Stimulated activated CD4-positive, alpha-beta T cell treated with anti-CD3 and anti-CD28 coated beads, Interleukin-15, amount 100 ng/mL, for 1 hour (primary cell): ENCODE measurements around the gene ANXA11.

ENCODE experiments used
- DNase-seq, 2 donors: peaks; one replicate each; pipeline ENCODE4 v3.0.0-alpha.2; 2020; ENCODE audit warnings: low read depth in 1 of 2, low spot score in 1 of 2

The ANXA11 gene

GRCh38 chr10:80166581-80167470 lies 38.5 kb downstream of the ANXA11 start:
- no peak for DNase-seq

GRCh38 chr10:80165173-80165572 lies 40.2 kb downstream of the ANXA11 start:
- DNase-seq: no peak

GRCh38 chr10:80164596-80164995 lies 40.7 kb downstream of the ANXA11 start:
- DNase-seq: no peak

GRCh38 chr10:80163741-80164341 lies 41.5 kb downstream of the ANXA11 start:
- DNase-seq: no peak

GRCh38 chr10:80161321-80162083 lies 43.8 kb downstream of the ANXA11 start:
- DNase-seq: no peak

DNA sequence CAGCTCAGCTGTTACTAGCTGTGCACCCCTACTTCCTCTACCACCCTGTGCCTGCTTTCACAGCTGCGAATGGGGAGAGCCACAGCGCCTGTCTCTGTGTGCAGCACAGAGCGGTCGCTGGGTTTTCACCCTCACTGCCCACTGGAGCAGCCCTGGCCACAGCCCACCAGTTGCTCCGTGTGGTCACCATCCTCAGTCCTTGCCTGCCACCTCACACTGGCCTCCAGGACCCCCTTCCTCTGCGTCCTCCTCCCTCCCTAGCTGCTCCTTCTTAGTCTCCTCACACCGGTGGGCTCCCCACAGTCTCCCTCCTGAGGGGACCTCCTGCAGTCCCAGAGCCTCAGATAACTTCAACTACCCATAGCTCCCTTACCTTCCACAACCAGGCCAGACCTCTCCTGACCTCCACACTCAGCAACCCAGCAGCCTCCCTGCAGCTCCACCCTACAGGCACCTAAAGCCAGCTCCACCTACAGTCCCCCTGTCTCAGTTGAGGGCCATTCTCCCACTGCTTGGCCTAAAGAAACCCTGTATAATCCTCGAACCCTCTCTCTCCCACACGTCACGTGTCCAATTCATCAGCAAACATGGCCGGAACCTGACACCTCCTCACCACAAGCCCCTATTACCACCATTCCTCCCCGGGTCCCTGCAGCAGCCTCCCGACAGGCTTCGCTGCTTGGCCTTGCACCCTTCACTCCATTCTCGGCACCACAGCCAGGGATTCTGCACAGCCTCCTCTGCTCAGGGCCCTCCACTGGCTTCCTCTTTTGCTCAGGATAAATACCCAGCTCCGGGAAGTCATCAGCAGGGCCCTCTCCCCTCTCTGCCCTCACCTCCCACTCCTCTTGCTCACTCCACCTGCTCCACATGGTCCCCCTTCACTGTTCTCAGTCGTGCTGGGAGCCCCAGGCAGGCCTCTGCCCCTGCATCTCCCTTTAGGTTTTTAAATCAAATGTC lies 44.7 kb downstream of the ANXA11 start:
- no peak for DNase-seq

DNA sequence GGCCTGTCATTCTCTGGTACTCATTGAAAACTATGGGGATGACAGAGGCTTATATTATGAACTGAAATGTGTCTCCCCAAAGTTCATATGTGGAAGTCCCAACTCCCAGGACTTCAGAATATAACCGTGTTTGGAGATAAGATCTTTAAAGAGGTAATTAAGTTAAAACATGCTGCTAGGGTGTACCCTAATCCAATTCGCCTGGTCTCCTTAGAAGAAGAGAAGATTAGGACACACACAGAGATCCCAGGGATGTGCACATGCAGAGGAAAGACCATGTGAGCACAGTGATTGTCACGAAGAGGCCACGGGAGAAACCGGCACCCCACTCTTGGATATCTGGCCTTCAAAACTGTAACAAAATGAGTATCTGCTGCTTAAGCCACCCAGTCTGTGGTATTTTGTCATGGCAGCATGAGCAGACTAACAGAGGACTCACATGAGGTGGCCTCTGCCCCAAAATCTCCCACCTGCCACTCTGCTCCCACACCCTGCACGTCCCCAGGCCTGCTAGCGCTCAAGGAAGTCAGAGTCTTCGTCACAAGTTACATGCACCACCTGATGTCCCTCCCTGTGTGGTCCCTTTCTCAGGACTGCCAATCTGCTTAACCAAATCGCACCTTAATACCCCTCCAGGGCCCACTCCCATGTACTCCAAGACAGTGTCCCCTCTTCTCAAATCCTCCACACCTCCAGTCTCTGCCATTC lies 46.0 kb downstream of the ANXA11 start:
- DNase-seq: no peak

DNA sequence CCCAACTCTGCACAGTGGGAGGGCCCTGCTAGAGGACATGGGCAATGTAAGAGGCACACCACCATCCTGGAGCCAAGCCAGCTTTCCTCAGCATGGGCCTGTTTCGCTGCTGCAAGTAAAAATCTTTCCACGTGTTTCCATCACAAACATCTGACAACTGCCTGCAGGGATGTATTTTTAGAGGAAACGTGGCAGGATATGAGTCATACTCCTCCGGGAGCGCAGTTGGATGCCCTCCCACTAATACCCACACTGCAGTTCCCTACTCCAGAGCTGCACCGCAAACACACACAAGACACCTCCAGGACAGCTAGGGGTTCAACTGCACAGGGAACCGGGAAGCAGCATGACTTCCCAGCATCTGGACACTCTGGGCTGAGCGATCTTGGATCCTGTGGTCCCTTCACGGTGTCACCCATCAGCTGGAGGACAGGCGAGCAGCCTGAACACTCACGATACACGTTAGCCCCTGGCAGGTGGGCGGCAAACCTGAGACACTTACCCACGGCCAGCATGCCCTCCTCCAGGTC lies 46.7 kb downstream of the ANXA11 start:
- no peak for DNase-seq

GRCh38 chr10:80158126-80158525 lies 47.2 kb downstream of the ANXA11 start:
- no peak for DNase-seq

- DNase-seq: no peak
Observed at GRCh38 chr10:80157561-80157960, 47.8 kb downstream of the ANXA11 start.

DNA sequence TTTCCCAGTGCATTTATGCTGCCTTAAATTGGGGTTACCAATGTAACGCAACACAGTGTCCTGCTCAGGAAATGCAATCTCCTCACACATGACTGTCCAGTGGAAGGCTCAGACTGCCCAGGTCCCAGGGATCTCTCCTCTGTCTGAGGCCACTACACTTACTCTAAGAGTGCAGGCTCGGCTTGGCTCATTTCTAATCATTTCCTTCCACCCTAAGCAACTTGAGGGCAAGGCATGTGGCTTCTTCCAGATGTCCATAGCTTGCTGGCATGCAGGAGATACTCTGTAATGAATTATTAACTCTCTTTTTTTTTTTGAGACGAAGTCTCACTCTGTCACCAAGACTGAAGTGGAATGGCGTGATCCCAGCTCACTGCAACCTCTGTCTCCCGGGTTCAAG lies 49.1 kb downstream of the ANXA11 start:
- DNase-seq: no peak

DNA sequence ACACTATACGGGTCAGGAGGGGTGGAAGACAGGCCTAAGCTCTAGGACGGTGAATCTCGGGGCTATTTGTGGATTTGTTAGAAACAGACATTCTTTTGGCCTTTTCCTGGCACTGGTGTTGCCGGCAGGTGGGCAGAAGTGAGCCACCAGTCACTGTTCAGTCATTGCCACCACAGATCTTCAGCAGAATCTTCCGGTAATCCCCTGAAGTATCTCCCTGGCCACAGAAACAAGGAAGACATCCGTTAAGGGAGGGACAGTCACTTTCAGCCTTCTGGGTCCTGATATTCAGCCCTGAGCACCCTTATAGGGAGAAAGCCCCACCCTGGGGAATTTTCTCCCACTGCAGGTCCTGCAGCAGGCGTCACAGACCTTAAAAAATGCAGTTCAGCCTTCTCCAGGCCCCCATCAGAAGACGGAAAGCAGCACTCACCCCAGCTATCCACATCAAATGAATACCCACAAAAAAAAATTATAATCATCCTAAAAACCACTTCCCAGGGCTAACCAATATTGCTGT lies 49.6 kb downstream of the ANXA11 start:
- no peak for DNase-seq

GRCh38 chr10:80154978-80155695 lies 50.2 kb downstream of the ANXA11 start:
- DNase-seq: no peak

- no peak for DNase-seq
Observed at GRCh38 chr10:80154626-80154977, 50.7 kb downstream of the ANXA11 start.

DNA sequence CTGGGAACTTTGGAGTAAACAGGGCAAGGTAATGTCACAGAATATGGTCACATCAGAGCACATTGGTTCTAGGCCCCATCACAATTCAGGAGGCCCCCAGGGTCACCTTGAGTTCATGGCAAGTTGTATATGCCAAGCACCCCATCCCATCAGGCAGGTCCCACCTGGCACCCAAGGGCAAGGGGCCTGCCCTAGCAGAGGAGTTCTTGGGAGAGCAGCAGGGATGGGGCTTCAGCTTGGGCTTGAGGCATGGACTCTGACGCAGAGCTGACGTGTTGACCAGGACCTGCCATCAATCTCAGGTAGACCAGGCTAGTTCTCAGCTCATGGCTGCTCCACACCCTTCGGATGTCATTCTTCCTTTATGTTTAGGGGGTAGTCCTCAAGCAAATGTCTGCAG lies 51.9 kb downstream of the ANXA11 start:
- no peak for DNase-seq

- no peak for DNase-seq
Observed at GRCh38 chr10:80152820-80153219, 52.5 kb downstream of the ANXA11 start.

- DNase-seq: no peak
Observed at GRCh38 chr10:80150172-80150571, 55.2 kb downstream of the ANXA11 start.

DNA sequence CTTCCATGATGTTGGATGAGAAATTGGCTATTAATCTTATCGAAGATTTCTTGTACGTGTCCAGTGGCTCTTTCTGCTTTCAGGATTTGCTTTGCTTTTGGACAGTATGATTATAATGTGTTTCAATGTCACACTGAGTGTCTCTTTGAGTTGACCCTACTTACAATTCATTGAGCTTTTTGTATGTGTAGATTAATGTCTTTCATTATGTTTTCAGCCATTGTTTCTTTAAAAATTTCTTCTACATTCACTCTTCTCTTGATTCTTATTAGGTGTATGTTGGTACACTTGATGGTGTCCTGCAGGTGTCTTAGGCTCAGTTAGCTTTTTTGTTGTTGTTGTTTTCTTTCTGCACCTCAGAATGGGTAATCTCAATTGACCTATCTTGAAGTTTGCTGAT lies 56.2 kb downstream of the ANXA11 start:
- DNase-seq: no peak

DNA sequence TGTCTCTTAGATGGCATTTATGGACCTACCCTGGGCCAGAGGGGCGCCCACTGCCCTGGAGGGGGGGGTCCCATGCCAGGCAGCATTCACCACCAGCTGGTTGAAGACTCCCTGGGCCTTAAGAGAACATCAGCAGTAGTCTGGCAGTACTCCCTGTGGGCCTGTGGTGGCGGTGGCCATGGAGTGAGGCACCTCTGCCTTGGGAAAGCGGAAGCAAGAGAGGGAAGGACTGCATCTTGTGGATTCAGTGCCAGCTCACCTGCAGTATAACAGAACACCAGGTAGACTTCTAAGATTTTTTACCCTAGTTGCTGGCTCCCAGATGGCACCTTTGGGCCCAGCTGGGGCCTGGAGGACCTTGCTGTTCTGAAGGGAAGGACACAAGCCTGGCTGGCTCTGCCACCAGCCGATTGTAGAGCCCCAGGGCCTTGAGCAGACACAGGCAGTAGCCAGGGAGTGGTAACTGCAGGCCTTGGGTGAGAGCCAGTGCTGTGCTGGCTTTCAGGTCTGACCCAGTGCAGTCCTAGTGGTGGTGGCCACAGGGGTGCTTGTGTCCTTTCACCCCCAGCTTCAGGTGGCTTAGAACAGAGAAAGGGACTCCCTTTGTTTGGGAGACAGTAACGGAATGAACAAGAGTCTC lies 57.1 kb downstream of the ANXA11 start:
- no peak for DNase-seq
